ENCODE results near the gene OLFM1.
"Not testable (repeated sequence)": the region's sequence is repeated elsewhere in the genome, so short reads cannot be mapped to it uniquely, and the experiment has no call there.

OLFM1 gene

DNA sequence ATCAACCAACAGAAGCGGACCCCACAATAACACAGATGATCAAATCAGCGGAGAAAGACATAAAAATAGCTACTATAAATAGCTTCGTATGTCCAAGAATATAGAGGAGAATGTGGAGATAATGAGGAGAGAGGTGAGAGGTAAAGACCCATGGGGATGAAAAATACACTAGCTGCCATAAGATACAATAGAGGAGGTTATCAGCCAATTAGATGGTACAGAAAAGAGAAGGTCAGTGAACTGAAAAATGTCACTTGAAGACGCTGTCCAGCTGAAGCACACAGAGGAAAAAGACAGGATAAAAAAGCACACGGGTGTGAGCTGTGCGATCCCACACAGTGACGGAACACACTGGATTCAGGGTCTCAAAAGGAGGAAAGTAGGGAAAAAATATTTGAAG lies 73.4 kb downstream of the OLFM1 start:
- no peak for DNase-seq (ENCODE audit: low read depth)
- TF ChIP-seq, protein P1, sequence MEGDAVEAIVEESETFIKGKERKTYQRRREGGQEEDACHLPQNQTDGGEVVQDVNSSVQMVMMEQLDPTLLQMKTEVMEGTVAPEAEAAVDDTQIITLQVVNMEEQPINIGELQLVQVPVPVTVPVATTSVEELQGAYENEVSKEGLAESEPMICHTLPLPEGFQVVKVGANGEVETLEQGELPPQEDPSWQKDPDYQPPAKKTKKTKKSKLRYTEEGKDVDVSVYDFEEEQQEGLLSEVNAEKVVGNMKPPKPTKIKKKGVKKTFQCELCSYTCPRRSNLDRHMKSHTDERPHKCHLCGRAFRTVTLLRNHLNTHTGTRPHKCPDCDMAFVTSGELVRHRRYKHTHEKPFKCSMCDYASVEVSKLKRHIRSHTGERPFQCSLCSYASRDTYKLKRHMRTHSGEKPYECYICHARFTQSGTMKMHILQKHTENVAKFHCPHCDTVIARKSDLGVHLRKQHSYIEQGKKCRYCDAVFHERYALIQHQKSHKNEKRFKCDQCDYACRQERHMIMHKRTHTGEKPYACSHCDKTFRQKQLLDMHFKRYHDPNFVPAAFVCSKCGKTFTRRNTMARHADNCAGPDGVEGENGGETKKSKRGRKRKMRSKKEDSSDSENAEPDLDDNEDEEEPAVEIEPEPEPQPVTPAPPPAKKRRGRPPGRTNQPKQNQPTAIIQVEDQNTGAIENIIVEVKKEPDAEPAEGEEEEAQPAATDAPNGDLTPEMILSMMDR (IDR thresholded peaks at IDR 0.05; ENCODE audit: insufficient read depth, low read depth, low read length, missing control alignments) = no peak
- H3K4me3 ChIP-seq (ENCODE audit: low read length) = no peak overlapping the region

DNA sequence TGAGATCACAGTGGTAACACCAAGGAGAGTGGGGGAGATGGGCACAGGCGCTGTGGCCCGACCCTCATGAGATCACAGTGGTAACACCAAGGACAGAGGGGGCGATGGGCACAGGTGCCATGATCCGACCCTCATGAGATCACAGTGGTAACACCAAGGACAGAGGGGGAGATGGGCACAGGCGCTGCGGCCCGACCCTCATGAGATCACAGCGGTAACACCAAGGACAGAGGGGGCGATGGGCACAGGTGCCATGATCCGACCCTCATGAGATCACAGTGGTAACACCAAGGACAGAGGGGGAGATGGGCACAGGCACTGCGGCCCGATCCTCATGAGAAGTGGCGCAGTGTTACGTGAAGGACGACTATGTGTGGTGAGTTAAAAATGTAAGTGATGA lies 75.1 kb downstream of the OLFM1 start:
- not testable (repeated sequence) for H3K4me3 ChIP-seq (ENCODE audit: low read length); DNase-seq (ENCODE audit: low read depth)

GRCh38 chr9:135163023-135163780 lies 75.7 kb downstream of the OLFM1 start:
- no peak overlapping the region for H3K4me3 ChIP-seq (ENCODE audit: low read length)
- DNase-seq (ENCODE audit: low read depth) = no peak
- TF ChIP-seq, protein P1 (IDR thresholded peaks at IDR 0.05; ENCODE audit: insufficient read depth, low read depth, low read length, missing control alignments) = no peak

DNA sequence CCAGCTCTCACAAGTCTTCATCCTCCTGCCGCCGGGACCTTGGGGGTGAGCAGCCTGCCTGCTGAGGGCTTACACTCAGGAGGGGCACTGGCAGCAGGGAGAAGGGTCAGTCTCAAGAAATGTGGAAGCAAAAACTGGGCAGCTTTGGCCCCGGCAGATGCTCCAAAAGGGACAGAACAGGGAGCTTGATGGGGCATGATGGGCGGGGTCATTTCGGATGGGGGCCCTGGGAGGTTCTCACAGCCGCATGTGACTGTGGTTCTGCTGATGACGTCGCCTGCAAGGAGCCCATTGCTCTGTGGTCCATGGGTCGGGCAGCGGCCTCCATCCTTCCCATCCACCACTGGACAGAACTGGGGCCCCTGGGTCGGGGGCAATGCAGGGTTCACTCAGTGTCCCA lies 76.6 kb downstream of the OLFM1 start:
- H3K4me3 ChIP-seq (ENCODE audit: low read length) = no peak overlapping the region
- DNase-seq (ENCODE audit: low read depth) = no peak
- TF ChIP-seq, protein P1 (IDR thresholded peaks at IDR 0.05; ENCODE audit: insufficient read depth, low read depth, low read length, missing control alignments) = no peak

DNA sequence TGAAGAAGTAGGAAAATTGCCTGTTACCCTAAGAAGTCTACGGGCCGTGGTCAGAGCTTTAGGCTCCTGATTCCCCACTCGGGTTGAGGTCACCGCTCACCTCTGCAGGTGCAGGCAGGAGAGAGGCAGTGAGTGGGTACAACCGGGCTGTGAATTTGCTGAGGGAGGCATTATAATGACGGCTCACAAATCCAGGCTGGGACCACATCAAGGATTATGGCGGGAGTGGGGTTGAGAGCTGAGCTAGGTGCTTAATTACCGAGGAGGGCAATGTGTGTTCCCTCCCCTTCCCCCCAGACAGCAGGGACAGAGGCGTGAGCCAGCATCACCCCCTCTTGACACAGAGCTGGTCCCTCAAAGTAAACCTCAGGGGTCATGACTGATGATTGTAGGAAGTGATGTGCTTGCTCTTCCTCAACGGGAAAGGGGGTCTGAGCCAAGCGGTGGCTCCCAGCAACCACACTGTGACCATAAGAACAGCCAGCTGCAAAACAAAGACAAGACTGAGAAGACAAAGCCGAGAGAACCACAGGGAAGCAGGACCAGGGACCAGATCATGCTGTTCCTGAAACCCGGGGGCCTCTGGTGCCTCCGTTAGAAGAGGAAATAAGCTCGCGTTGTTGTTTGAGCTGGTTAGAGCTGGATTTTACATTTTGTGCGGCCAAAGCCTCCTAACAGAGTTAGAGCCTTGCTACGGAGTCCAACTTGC lies 77.7 kb downstream of the OLFM1 start:
- H3K4me3 ChIP-seq (ENCODE audit: low read length) = no peak overlapping the region
- TF ChIP-seq, protein P1 (IDR thresholded peaks at IDR 0.05; ENCODE audit: insufficient read depth, low read depth, low read length, missing control alignments) = no peak
- no peak for DNase-seq (ENCODE audit: low read depth)

DNA sequence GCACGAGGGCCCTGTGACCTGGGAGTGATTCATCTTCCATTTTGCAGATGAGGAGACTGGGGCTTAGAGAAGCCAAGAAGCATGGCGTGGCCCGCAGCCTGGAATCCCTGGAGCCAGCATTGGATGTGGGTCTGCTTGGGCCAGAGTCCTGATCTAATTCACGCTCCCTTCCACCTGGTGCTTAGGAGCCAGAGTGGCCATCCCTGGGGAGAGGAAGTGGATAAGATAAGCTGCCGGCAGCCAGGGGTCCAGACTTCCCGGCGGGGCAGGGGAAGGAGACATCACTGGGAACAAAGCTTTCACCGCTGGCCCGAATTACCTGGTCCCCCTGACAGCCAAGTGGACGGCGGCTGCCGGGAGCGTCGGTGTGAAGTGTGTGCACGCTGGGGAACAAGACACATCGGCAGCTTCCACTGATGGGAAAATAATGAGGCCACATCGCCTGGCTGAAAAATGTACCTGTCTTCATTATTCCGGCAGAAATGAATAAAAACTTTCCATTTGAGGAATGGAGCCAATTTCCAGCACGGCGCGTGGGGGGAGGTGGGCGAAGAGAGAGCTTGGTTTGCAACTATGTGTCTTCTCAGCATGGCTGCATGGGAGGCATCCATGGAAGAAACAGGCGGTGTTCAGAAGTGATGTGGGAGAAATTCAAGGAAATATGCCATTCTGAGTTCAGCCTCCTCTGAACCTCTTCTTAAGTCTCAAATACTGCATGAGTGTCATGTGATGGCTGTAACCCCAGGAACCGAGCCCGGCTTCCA lies 78.5 kb downstream of the OLFM1 start:
- DNase-seq (ENCODE audit: low read depth) = no peak
- H3K4me3 ChIP-seq (ENCODE audit: low read length) = no peak overlapping the region
- TF ChIP-seq, protein P1 (IDR thresholded peaks at IDR 0.05; ENCODE audit: insufficient read depth, low read depth, low read length, missing control alignments) = no peak

DNA sequence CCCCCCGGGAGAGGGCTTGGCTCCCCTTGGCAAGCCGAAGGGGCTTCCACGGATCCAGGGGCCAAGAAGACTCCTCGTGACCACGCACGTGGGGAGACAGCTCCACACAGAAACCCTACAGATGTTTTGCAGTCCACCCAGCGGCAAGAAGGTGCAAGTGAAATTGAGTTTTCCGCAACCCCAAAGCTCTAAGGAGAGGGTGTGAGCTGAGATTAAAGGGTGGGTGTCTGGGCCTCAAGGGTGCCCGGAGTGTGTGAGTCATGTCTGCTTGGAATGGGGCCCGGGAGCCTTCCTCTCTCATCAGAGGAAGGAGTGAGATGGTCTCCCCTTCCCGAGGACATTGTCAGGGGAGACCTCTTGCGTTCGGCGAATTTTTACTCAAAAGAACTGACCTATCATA lies 79.1 kb downstream of the OLFM1 start:
- TF ChIP-seq, protein P1 (IDR thresholded peaks at IDR 0.05; ENCODE audit: insufficient read depth, low read depth, low read length, missing control alignments) = no peak

More for the DNA sequence above, 79.1 kb downstream of the OLFM1 start:
- no peak for DNase-seq (ENCODE audit: low read depth)
- H3K4me3 ChIP-seq (ENCODE audit: low read length) = no peak overlapping the region

Data from epithelial cell of esophagus (primary cell).